Activated CD4-positive, alpha-beta T cell treated with anti-CD3 and anti-CD28 coated beads, Interleukin-2, amount 50 U/mL, for 1 hour (primary cell): ENCODE data around the gene FUT3.
"Not testable (repeated sequence)": the region's sequence is repeated elsewhere in the genome, so short reads cannot be mapped to it uniquely, and the experiment has no call there.

Source experiments
- DNase-seq: peaks from one replicate; pipeline ENCODE4 v3.0.0-alpha.2; 2020

The FUT3 gene

GRCh38 chr19:5844456-5845433 is 6.5 kb downstream of the FUT3 start:
- no peak for DNase-seq

DNA sequence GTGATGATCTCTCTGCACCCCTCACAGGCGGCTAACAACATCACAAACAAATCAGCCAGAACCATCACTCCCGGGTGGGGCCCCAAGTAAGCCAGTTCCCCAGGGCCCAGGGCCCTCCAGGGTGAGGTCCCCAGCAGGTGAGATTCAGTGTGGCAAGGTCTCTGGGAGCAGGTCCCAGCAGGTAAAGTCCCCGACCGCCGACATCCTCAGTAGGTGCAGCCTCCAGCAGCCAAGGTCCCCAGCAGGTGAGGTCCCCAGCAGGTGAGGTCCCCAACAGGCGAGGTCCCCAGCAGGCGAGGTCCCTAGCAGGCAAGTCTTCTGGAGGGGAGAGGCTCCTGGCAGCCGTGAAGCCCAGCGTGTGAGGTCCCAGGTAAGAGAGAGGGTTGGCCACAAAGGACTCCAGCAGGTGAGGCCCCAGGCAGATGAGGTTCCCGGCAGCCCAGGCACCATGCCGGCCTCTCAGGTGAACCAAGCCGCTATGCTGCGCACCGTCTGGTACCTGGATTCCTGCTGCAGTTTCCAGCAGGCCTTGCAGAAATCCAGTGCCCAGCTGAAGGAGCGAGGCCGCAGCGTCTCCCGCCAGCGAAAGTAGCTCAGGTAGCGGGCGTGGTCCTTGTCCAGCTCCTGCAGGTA is 7.8 kb downstream of the FUT3 start:
- DNase-seq = no peak

DNA sequence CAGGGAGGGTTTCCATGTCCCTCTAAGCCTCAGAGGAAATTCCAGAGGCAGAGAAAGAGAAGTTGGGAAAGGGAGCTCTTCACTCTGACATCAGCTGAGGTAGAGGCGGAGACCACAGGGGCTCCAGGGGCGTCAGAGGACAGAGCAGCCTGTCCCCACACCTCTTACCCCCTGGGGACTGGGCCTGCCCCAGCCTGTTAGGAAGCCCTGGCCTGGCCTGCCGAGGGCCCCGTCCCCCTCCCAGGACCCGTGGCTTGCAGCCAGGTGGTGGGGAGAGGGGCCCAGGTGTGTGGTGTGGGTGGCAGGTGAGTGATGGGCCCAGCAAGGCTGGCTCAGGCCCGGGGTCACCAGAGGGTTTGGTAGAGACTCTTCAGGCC is 9.5 kb downstream of the FUT3 start:
- DNase-seq = not testable (repeated sequence)

GRCh38 chr19:5839065-5840017 is 11.9 kb downstream of the FUT3 start, which contains the start of gene FUT6:
Gene FUT6, minus strand, starts transcription at chr19:5839702. Its CDS starts 7,135 bp downstream, at chr19:5832567.
- DNase-seq = no peak

GRCh38 chr19:5838353-5839064 is 12.7 kb downstream of the FUT3 start:
- no peak for DNase-seq

GRCh38 chr19:5837761-5838352 is 13.4 kb downstream of the FUT3 start:
- DNase-seq = no peak

DNA sequence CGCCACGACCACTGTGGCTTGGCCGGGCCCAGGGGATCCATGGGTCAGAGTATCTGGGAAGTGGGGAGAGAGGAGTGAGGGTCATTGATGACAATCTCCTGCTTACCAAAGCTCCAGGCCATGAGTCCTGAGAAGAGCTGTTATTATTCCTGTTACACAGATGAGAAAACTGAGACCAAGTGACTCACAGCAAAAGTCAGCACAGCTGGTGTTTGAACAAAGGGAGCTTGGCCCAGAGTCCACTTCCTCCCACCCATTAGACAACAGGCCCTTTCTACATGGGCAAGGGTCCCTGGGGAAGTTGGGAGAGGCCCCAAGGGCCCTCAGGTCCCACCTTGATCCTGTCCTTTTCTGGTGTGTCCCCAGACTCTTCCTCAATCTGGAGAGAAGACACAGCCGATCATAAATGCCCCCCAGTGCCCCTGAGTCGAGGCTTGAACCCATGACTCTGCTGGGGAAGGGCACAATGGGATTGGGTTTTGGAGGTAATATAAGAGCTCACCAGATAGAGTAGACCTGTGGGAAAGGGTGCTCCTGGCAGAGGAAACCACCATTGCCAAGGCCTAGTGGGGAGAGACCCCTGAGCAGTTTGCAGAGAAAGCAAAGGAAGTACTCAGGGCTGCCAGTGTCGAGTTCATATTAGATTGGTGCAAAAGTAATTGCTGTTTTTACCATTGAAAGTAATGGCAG is 18.6 kb downstream of the FUT3 start:
- DNase-seq = no peak

GRCh38 chr19:5832061-5832460 is 19.2 kb downstream of the FUT3 start:
- no peak for DNase-seq

GRCh38 chr19:5831159-5831558 is 20.1 kb downstream of the FUT3 start:
- DNase-seq = no peak

GRCh38 chr19:5829567-5830310 is 21.5 kb downstream of the FUT3 start:
- DNase-seq = no peak

- DNase-seq = no peak
These were observed 22.3 kb downstream of the FUT3 start for GRCh38 chr19:5828661-5829566.

GRCh38 chr19:5827891-5828660 is 23.2 kb downstream of the FUT3 start:
- peak; percentile 92 for DNase-seq

DNA sequence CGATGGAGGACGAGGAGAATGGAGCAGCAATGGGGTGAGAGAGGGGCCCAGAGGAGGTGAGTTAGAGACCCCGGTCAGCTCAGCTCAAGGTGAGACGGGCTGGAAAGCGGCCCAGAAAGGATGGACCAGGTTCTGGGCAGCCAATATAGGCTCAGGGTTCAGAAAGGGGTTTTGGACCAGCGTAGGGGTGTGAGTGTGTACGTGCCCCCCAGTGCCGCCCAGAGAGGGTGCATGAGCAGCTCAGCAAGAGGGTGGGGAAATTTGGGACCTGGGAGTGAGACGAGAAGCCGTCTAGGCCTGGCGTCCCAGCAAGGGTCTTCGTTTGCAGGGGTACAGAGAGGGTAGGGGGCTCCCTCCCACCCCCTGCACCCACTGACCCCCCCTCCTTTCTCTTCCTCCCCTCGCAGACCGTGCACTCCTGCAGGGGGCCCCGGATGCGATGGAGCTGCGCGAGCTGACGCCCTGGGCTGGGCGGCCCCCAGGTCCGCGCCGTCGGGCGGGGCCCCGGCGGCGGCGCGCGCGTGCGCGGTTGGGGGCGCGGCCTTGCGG is 23.8 kb downstream of the FUT3 start:
- no peak for DNase-seq

DNA sequence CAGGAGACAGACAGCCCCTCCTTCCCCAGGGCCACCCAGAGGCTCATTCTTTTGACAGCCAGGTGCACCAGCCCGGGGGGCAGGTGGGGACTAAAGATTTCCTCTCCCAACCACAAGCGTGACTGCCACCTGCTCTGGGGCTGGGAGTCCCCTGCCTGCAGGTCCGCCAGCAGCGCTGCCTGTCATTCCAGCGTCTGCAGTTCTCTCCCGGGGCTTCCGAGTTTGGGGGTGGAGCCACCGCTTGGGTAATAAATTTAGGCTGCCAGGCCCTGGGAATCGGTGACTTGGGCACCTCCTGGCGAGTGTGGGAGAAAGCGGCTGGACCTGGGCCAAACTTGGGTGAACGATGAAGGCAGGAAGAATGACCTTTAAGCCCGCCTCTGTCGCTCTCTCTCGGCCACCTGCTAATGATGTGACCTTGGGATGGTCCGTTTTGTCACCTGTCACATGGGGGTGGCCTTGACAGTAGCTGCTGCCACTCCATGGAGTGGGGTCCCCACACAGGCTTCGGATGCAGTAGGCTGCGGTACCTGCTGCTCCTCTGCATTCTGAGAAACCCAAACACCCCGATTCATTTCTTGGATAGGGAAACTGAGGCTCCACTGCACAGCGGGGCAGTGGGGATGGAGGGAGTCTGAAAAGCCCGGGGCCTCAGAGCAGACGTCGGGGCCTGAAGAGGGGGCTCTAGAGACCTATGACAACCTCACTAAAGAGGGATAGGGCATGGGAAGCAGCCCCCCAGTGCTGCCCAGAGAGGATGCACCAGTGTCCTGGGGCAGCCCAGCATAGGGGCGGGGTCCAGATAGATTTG is 24.5 kb downstream of the FUT3 start:
- DNase-seq = no peak

- no peak for DNase-seq
These were observed 26.1 kb downstream of the FUT3 start for GRCh38 chr19:5825178-5825577.

GRCh38 chr19:5824751-5825150 is 26.5 kb downstream of the FUT3 start:
- DNase-seq = no peak

- DNase-seq = no peak
These were observed 27.5 kb downstream of the FUT3 start for GRCh38 chr19:5823579-5824281.
